Breast epithelium (tissue), 4 donors: Measurements from ENCODE around the gene TNS1. TPM values are rescaled to one million over a fixed set of nuclear protein-coding genes. Genes with fewer than 3 reads are reported as not detected.

Experiments used
- DNase-seq, 2 donors: peaks; one replicate each; pipeline ENCODE4 v3.0.0-alpha.2; 2019; ENCODE audit warnings: low spot score in 2 of 2
- H3K27ac ChIP-seq, 2 donors: fragments of 200-600 bp; sonication (generic) in 1 of 2; one replicate each; pipeline ENCODE4 v1.5.1; 2016 to 2019; ENCODE audit warnings: mild to moderate bottlenecking in 1 of 2
- H3K27me3 ChIP-seq, 2 donors: fragments of 200-600 bp; sonication (generic) in 1 of 2; one replicate each; pipeline versions ENCODE4 v1.5.1 to v1.6.0; 2017 to 2019; ENCODE audit warnings: control low read depth in 1 of 2, mild to moderate bottlenecking in 1 of 2
- H3K36me3 ChIP-seq: fragments of 200-600 bp; one replicate; pipeline ENCODE4 v1.5.1; 2019
- H3K4me1 ChIP-seq, 2 donors: fragments of 200-600 bp; sonication (generic); one replicate each; pipeline ENCODE4 v1.5.1; 2016 to 2019; ENCODE audit warnings: control low read depth in 1 of 2
- H3K4me3 ChIP-seq, 3 donors: fragments of 200-600 bp; sonication (generic); 1 replicate in 2 of 3; 2 replicates in 1 of 3; pipeline ENCODE4 v1.5.1; 2016 to 2019; ENCODE audit warnings: mild to moderate bottlenecking in 3 of 3, moderate library complexity in 2 of 3
- H3K9me3 ChIP-seq, 2 donors: fragments of 200-600 bp; sonication (generic) in 1 of 2; one replicate each; pipeline ENCODE4 v1.5.1; 2016 to 2019; ENCODE audit warnings: control low read depth in 1 of 2
- CTCF ChIP-seq, 3 donors: fragments of 450-650 bp; IDR thresholded peaks; one replicate each; pipeline ENCODE4 v1.5.1; 2016 to 2017; ENCODE audit warnings: antibody characterized with exemption in 3 of 3, mild to moderate bottlenecking in 3 of 3, moderate library complexity in 3 of 3
- POLR2A ChIP-seq: fragments of 450-650 bp; IDR thresholded peaks from one replicate; pipeline ENCODE4 v1.6.1; 2016; ENCODE audit warnings: antibody characterized with exemption, mild to moderate bottlenecking, moderate library complexity
- POLR2AphosphoS5 ChIP-seq, 3 donors: sonication (generic); formaldehyde crosslinking; IDR thresholded peaks; one replicate each; pipeline ENCODE4 v1.6.1; 2017; ENCODE audit warnings: antibody characterized with exemption in 3 of 3
- intact Hi-C: fragments of 100-400 bp; cut with DNase I; formaldehyde crosslinking; loops from one replicate; pipeline ENCODE4 v1.15.1; 2023; ENCODE audit warnings: low total_unique reads
- total RNA-seq, 3 donors: library from RNA; depleted of rRNA; stranded (reverse); fragments of >200 nt; gene quantifications; one replicate each; pipeline ENCODE4 v1.1.0, GENCODE V29; 2016

The TNS1 gene
- total RNA-seq, 3 donors from 2014 or later = 141 to 577 (median 154) TPM

- intact Hi-C loops = loop anchor here (1.0 to 5.0 kb wide), 2 partner anchors 40 to 46 kb away; no protein-coding TSS in a partner anchor
- peak in 1 of 2 donors; percentile 39 for DNase-seq
- H3K4me1 ChIP-seq = peaks cover 4 to 43% of the 10 kb centered on the region in 2 donors
Measured at GRCh38 chr2:217947383-217948350, 55.1 kb downstream of the TNS1 start.

GRCh38 chr2:217946051-217946450 lies 56.7 kb downstream of the TNS1 start:
- Histone ChIP-seq H3K4me3 (no peak overlapping the region), H3K36me3 (no peaks in the 10 kb centered on the region), H3K9me3 (no peaks in the 10 kb centered on the region), H3K4me1 (peaks cover 4 to 30% of the 10 kb centered on the region in 2 donors), H3K27me3 (no peaks in the 10 kb centered on the region), H3K27ac (peak overlapping the region; percentile 13 to 51)
- DNase-seq = peak in 1 of 2 donors; percentile 28
- no peak for TF ChIP-seq CTCF (IDR thresholded peaks at IDR 0.05)
- no peak for TF ChIP-seq POLR2A
- no peak for TF ChIP-seq POLR2AphosphoS5 (IDR thresholded peaks at IDR 0.05)
- intact Hi-C loops = loop anchor here (5.0 kb wide), 1 partner anchor 41 kb away; no protein-coding TSS in a partner anchor

More at GRCh38 chr2:217947383-217948350, 55.1 kb downstream of the TNS1 start:
- H3K27ac ChIP-seq = peak overlapping the region; percentile 10 to 51
- TF ChIP-seq POLR2A (no peak), POLR2AphosphoS5 (IDR thresholded peaks at IDR 0.05) (no peak), CTCF (IDR thresholded peaks at IDR 0.05) (no peak)
- H3K27me3 ChIP-seq = no peaks in the 10 kb centered on the region
- no peaks in the 10 kb centered on the region for H3K36me3 ChIP-seq
- no peaks in the 10 kb centered on the region for H3K9me3 ChIP-seq
- no peak overlapping the region for H3K4me3 ChIP-seq

- TF ChIP-seq POLR2AphosphoS5 (IDR thresholded peaks at IDR 0.05) = no peak
- TF ChIP-seq POLR2A = no peak
- TF ChIP-seq CTCF (IDR thresholded peaks at IDR 0.05) = no peak
- no peak overlapping the region for H3K4me3 ChIP-seq
- DNase-seq = peak in 1 of 2 donors; percentile 27
- H3K4me1 ChIP-seq = peaks cover 4 to 25% of the 10 kb centered on the region in 2 donors
- no peaks in the 10 kb centered on the region for H3K27me3 ChIP-seq
- no peaks in the 10 kb centered on the region for H3K36me3 ChIP-seq
- H3K27ac ChIP-seq = peak overlapping the region in 1 of 2 donors; percentile 51
- intact Hi-C loops = loop anchor here (5.0 kb wide), 1 partner anchor 42 kb away; no protein-coding TSS in a partner anchor
- no peaks in the 10 kb centered on the region for H3K9me3 ChIP-seq
Measured at GRCh38 chr2:217945530-217945929, 57.3 kb downstream of the TNS1 start.

GRCh38 chr2:217944923-217945322 lies 57.9 kb downstream of the TNS1 start:
- peak in 1 of 2 donors; percentile 2 for DNase-seq
- no peak overlapping the region for H3K4me3 ChIP-seq
- H3K27me3 ChIP-seq = no peaks in the 10 kb centered on the region
- no peak for TF ChIP-seq POLR2AphosphoS5 (IDR thresholded peaks at IDR 0.05)
- TF ChIP-seq POLR2A = no peak
- no peaks in the 10 kb centered on the region for H3K9me3 ChIP-seq
- H3K36me3 ChIP-seq = no peaks in the 10 kb centered on the region
- intact Hi-C loops = loop anchor here (5.0 kb wide), 1 partner anchor 42 kb away; no protein-coding TSS in a partner anchor
- H3K4me1 ChIP-seq = peaks cover 0 to 20% of the 10 kb centered on the region in 2 donors
- peak overlapping the region; percentile 51 to 80 for H3K27ac ChIP-seq

GRCh38 chr2:217944366-217944765 lies 58.4 kb downstream of the TNS1 start:
- Histone ChIP-seq H3K9me3 (no peaks in the 10 kb centered on the region), H3K4me1 (peaks cover 0 to 19% of the 10 kb centered on the region in 2 donors), H3K4me3 (peak overlapping the region; percentile 59 to 76 (median 59)), H3K36me3 (no peaks in the 10 kb centered on the region), H3K27me3 (no peaks in the 10 kb centered on the region), H3K27ac (peak overlapping the region; percentile 80 to 96)
- intact Hi-C loops = no loop called here
- no peak for DNase-seq
- no peak for TF ChIP-seq POLR2A
- TF ChIP-seq CTCF (IDR thresholded peaks at IDR 0.05) = no peak
- no peak for TF ChIP-seq POLR2AphosphoS5 (IDR thresholded peaks at IDR 0.05)
